ENCODE results near the gene CARTPT. TPM values are rescaled to one million over a fixed set of nuclear protein-coding genes. Genes with fewer than 3 reads are reported as not detected.

CARTPT gene
- total RNA-seq, 2 experiments from 2014 or later: not detected

GRCh38 chr5:71700803-71701202 is 18.3 kb upstream of the CARTPT start:
- ATAC-seq (ENCODE audit: poor library complexity) (no peak), DNase-seq (no peak)
- peaks cover 5% of the 10 kb centered on the region for H3K4me1 ChIP-seq (ENCODE audit: insufficient read depth, low read length)
- H3K9me3 ChIP-seq (ENCODE audit: control insufficient read depth in 1 of 2, insufficient read depth in 1 of 2, low read length in 2 of 2): peaks cover 0 to 9% of the 10 kb centered on the region in 2 experiments
- H3K36me3 Mint-ChIP-seq (ENCODE audit: low read depth): no peaks in the 10 kb centered on the region
- H3K36me3 ChIP-seq (ENCODE audit: insufficient read depth, low read length): no peaks in the 10 kb centered on the region
- H3K27me3 ChIP-seq (ENCODE audit: control insufficient read depth in 1 of 2, insufficient read depth in 2 of 2, low read length in 2 of 2): no peaks in the 10 kb centered on the region
- no peaks in the 10 kb centered on the region for H3K9me3 Mint-ChIP-seq
- no peak overlapping the region for H3K27ac Mint-ChIP-seq
- H3K4me3 Mint-ChIP-seq: no peak overlapping the region
- no peak overlapping the region for H3K27ac ChIP-seq (ENCODE audit: low read depth in 1 of 2, low read length in 2 of 2)
- POLR2A ChIA-PET: no interaction called here
- H3K27me3 Mint-ChIP-seq: peaks cover 7% of the 10 kb centered on the region
- intact Hi-C loops (cut with DNase I, micrococcal nuclease): no loop called here
- CTCF ChIA-PET: no interaction called here
- no peak for TF ChIP-seq CTCF (IDR thresholded peaks at IDR 0.05)
- no peak overlapping the region for H3K4me3 ChIP-seq (ENCODE audit: low read length)
- peaks cover 6% of the 10 kb centered on the region for H3K4me1 Mint-ChIP-seq (ENCODE audit: low read depth)

GRCh38 chr5:71701407-71701806 is 17.7 kb upstream of the CARTPT start:
- no peak for DNase-seq
- CTCF ChIA-PET: no interaction called here
- no peak for TF ChIP-seq CTCF (IDR thresholded peaks at IDR 0.05)

GRCh38 chr5:71703941-71704340 is 15.1 kb upstream of the CARTPT start:
- ChIA-PET POLR2A (no interaction called here), CTCF (no interaction called here)
- Mint-ChIP-seq H3K4me1 (ENCODE audit: low read depth) (no peaks in the 10 kb centered on the region), H3K27ac (no peak overlapping the region), H3K27me3 (no peaks in the 10 kb centered on the region), H3K4me3 (no peak overlapping the region), H3K36me3 (ENCODE audit: low read depth) (no peaks in the 10 kb centered on the region), H3K9me3 (no peaks in the 10 kb centered on the region)
- TF ChIP-seq CTCF (IDR thresholded peaks at IDR 0.05): no peak
- H3K4me1 ChIP-seq (ENCODE audit: insufficient read depth, low read length): no peaks in the 10 kb centered on the region
- H3K4me3 ChIP-seq (ENCODE audit: low read length): no peak overlapping the region
- no peaks in the 10 kb centered on the region for H3K36me3 ChIP-seq (ENCODE audit: insufficient read depth, low read length)
- no peaks in the 10 kb centered on the region for H3K9me3 ChIP-seq (ENCODE audit: control insufficient read depth in 1 of 2, insufficient read depth in 1 of 2, low read length in 2 of 2)
- H3K27ac ChIP-seq (ENCODE audit: low read depth in 1 of 2, low read length in 2 of 2): no peak overlapping the region
- no peak for DNase-seq
- H3K27me3 ChIP-seq (ENCODE audit: control insufficient read depth in 1 of 2, insufficient read depth in 2 of 2, low read length in 2 of 2): no peaks in the 10 kb centered on the region
- intact Hi-C loops (cut with DNase I, micrococcal nuclease): no loop called here
- ATAC-seq (ENCODE audit: poor library complexity): no peak

More at GRCh38 chr5:71701407-71701806, 17.7 kb upstream of the CARTPT start:
- H3K4me1 ChIP-seq (ENCODE audit: insufficient read depth, low read length): peaks cover 5% of the 10 kb centered on the region
- peaks cover 0 to 9% of the 10 kb centered on the region in 2 experiments for H3K9me3 ChIP-seq (ENCODE audit: control insufficient read depth in 1 of 2, insufficient read depth in 1 of 2, low read length in 2 of 2)
- H3K27ac ChIP-seq (ENCODE audit: low read depth in 1 of 2, low read length in 2 of 2): no peak overlapping the region
- Mint-ChIP-seq H3K4me3 (no peak overlapping the region), H3K27ac (no peak overlapping the region), H3K9me3 (no peaks in the 10 kb centered on the region), H3K27me3 (peaks cover 5% of the 10 kb centered on the region), H3K36me3 (ENCODE audit: low read depth) (no peaks in the 10 kb centered on the region), H3K4me1 (ENCODE audit: low read depth) (peaks cover 6% of the 10 kb centered on the region)
- H3K36me3 ChIP-seq (ENCODE audit: insufficient read depth, low read length): no peaks in the 10 kb centered on the region
- H3K27me3 ChIP-seq (ENCODE audit: control insufficient read depth in 1 of 2, insufficient read depth in 2 of 2, low read length in 2 of 2): no peaks in the 10 kb centered on the region
- no peak overlapping the region for H3K4me3 ChIP-seq (ENCODE audit: low read length)
- POLR2A ChIA-PET: no interaction called here
- intact Hi-C loops (cut with DNase I, micrococcal nuclease): no loop called here
- no peak for ATAC-seq (ENCODE audit: poor library complexity)

All from CD4-positive, alpha-beta T cell (primary cell).